Fibroblast of skin of scalp (primary cell): ENCODE measurements around the gene HSDL1.

Source experiments
- DNase-seq: peaks from one replicate; pipeline ENCODE4 v3.0.0-alpha.2; 2013

Gene HSDL1

DNA sequence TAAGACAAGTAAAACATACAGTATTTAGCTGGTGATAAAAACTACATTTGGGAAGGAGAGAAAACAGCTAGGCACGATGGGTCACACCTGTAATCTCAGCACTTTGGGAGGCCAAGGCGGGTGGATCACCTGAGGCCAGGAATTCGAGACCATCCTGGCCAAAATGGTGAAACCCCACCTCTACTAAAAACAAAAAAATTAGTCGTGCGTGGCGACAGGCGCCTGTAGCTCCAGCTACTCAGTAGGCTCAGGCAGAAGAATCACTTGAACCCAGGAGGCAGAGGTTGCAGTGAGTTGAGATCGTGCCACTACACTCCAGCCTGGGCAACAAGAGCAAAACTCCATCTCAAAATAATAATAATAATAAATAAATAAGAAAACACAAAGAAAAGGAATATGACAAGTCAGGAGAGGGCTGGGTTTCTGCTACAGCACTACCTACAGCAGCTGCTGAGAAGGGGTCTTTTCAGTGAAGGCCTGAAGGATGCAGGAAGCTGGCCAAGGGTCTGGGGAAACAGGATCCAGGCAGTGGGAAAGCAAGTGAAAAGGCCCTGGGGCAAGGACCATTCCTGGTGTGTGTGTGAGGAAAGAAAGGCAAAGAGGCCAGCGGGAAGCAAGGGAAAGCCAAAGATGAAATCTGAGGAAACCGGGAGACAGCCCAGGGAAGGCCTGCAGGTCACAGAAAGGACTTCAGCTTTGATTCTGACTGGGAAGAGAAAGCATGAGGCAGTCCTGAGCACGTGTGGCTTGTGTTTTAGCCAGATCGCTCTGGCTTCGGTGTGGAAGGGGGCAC, 38.8 kb downstream of the HSDL1 start:
- no peak for DNase-seq

DNA sequence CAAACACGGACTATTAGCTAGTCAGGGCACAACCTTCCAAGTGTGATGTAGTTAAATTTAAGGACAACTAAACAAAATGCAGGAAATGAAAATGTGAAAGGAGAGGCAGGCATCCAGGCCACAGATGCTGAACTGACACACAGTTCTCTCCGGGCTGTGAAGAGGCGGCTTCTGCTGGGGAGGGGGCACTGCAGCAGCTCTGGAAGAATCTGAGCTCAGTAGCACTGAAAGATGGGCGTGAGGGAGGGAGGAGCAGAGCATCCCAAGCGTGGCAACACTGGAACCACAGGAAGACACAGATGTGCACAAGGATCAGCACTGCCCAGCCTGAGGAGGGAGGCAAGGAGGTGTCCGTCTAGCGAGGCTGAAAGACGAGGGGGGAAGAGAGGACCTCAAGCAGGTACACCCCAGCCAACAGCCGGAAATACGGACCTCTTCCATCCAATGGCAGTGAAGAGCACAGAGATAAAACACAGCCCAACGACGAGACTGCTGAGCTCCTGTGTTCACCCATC, 39.6 kb downstream of the HSDL1 start:
- no peak for DNase-seq

DNA sequence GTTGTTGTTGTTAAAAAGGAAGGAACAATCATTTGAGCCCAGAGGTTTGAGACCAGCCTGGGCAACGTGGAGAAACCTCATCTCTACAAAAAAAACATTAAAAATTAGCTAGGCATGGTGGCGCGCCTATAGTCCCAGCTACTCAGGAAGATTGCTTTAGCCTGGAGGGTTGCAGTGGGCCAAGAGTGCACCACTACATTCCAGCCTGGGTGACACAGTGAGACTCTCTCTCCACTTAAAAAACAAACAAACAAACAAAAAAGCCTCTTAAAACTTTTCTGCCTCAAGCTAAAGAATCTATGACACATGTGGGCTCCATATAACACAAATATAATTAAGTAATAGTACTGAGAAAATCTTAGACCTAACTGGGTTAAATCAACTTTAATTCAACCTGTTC, 40.7 kb downstream of the HSDL1 start:
- no peak for DNase-seq

DNA sequence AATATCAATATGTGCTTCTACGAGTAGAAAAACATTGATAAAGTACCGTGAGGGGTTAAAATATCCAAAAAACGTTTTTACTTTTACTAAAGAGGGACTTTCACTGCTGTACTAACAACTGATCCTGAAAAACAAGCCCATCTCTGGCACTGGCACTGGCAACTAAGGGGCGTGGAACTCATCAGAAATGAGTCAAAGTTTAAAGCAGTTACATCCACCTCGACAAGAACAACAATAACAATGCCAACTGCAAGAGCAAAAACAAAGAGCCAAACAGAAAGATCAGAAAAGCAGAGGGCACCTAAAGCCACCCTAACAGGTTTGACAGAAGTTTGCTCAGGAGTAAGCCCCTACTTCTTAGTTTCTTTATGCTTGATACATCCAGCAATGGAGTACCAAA, 41.3 kb downstream of the HSDL1 start:
- DNase-seq = no peak

DNA sequence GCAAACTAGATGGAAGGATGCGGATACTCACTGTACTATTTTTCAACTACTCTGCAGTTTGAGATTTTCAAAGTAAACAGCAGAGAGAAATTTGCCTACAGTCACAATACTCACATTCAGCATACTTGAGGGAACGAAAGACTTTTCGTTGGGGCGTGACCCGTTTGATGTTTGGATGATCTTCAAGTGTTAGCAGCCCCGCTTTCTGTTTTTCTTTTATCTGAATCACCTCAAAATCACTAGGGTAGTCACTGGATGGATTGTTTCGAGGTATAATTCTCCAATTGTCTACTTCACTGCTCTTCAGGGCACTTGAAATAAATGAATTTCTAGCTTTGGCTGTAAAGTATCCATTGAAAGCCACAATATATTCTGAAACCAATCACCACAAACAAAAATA, 46.0 kb downstream of the HSDL1 start:
- no peak for DNase-seq

DNA sequence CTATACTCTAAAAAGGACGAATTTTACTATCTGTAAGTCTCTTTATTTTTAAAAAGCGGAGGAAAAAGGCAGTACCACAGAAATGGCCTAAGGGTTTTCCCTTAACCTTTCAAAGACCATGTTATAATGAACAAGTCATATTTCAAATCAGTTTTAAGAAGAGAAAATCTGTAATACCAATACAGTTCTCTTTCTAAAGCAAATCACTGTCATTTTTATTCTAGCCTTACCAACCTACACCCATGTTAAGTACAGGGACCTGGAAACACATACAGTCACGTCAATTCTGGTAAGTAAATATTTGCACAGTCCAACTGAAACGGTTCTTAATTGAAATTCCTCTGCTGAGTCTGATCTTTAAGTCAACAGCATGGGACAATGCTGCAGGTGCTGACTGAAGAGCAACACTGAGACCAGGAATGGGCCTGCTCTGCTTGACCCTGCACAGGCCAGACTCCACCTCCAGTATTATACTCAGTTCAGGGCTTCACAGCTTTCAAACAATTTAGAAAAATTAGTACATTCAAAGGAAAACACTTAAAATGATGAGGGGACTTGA, 48.5 kb downstream of the HSDL1 start:
- DNase-seq = no peak

DNA sequence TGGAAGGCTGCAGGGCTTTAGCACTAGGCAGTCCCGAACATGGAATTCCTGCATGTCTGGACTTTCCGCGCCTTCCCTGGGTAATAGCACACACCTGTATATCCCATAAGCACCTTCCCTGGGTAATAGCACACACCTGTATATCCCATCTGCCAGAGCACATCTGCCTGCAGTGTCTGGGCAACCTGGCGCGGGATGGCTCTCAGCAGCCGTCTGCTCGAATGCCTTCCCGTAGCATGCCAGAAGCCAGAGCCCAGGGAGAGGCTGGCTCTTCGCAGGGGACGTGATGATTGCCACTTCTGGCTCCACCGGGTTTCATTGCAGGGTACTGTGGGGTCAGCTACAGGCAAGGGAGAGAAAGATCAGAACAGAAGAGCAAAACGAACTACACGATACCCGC, 49.5 kb downstream of the HSDL1 start:
- DNase-seq = no peak

DNA sequence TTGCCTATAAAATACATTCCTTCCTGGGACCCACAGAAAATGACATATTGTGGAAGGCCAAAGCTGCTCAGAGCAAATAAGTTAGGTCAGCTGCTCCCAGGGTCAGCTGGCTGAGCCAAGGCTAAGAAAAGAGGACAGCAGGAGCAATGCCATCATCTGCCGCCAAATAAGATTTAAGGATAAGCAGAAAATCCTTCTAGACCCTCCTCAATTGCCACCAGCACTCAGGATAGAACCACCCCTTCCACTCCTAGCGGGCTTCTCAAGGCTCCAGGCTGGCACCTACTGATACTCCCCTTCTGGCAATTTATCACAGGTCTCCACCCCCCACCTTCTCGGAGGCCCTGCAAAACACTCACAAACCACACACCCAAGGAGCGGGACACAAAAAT, 51.1 kb downstream of the HSDL1 start:
- DNase-seq = no peak

DNA sequence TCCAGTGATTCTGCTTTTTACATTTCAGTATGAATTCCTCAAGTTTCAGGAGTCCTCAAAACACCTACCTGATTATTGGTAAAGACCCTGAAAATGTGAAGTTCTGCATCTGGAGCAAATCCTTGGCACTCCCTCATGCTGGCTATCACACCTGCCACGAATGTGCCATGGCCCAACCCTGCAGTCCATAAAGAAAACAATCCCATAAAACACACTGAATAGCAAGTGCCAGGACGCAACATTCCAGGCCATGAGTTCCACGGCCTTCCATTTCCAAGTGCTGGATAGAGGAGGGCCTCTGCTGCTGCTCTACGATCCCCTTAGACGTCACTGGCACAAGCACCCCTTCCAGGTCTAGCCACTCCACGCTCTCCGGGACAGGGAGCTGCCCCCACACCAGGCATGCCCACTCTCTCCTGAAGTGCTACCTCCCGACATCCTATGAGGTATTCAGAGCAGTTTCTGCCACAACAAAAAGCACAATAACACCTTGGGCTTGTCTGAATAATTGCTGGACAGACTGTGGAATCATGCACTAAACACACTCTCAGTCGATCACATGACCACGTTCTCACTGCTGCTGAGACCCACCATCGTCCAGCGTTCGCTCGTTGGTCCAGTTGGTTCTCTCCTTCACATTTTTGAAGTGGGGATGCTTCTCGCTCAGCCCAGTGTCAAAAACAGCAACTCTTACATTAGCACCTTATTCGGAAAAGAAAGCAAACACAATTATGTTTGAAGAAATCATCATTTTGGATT, 51.7 kb downstream of the HSDL1 start:
- no peak for DNase-seq

DNA sequence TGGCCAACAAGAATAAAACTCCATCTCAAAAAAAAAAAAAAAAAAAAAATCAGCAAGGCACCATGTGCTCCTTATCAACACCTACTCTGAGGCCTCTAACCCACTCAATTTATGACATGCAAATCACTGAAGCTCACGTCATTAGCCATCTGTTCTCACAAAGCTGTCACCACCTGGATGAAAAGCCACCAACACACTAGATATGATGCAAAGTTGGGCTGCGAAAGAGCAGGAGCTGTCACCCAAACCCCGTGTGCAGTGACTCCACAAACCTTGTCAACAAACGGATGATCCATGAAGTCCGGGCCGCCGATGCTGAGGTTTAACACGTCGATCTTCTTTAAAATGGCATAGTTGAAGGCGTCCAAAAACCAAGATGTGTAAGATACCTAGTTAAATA, 53.5 kb downstream of the HSDL1 start:
- DNase-seq = no peak

DNA sequence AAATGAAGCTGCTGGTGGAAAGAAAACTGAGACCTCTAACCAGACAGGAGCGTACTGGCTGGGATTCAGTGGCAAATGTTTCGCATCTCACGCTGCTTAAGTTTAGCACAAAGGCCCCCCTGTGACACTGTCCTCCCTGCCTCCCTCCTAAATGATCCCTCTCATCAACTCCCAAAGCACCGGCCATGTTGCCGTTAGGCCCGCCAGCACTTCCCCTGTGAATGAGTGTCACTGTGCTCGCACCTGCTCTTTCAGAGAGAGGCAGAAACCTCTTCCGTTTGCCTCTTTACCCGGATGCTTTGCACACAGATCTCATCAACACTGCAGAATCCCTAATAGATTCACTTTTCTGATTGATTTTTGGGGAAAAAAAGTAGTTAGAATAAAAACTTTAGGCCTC, 54.8 kb downstream of the HSDL1 start:
- DNase-seq = no peak

DNA sequence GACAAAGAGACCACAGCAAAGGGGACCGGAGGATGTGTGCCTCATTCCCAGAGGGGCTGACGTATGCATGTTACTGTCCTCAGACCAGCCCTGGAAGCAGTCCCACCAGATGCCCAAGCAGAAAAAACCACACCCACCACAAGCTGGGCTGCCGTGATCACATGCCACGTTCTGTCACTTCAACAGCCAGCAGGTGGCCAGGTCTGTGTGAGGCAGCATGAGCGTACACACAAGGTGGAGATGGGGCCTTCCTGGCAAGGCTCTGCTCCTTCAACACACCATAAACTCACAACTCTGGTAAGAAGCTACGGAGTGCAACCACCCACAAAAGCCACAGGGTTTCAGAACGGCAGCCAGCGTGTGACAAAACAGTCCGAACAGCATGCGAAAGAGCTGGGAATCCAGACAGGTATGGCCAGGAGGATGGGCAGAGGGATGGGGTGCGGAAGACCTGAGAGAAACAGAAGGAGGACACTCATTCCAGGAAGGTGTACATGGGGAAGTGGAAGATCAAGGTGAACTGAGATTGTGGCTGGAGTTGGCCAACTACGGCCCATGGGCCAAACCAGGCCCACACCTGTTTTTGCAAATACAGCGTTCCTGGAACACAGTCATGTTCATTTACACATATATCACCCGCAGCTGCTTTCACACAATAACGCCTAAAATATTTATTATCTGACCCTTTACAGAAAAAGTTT, 56.1 kb downstream of the HSDL1 start:
- DNase-seq = no peak

DNA sequence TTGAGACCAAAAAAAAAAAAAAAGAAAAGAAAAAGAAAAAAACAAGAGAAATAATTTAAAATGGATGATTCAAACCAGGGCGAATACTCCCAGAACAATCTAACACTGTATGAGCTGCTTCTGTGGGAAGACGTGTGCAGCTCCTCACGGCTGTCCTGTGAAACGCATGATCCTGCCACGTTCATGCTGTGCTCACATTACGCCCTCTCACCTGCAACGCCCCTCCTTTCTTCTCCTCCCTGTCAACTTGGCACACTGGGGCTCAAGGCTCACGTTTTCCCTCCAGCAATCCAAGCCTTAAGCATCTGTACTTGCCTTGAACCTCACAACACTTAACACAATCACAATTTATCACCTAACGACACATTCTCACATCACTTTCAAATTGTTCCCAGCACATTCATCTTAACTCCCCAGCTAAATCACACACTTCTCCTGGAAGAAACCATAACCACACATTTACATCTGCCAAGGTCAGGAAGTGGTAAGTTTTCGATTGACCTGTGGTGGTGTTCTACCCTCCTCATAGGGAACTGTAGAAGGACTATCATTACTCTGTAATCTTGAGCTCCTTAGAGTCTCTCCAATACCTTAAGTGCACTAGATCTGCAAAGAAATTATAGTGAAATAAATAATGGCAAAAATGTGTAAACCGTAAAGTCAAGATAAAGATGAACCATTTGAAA, 57.4 kb downstream of the HSDL1 start:
- DNase-seq = no peak

DNA sequence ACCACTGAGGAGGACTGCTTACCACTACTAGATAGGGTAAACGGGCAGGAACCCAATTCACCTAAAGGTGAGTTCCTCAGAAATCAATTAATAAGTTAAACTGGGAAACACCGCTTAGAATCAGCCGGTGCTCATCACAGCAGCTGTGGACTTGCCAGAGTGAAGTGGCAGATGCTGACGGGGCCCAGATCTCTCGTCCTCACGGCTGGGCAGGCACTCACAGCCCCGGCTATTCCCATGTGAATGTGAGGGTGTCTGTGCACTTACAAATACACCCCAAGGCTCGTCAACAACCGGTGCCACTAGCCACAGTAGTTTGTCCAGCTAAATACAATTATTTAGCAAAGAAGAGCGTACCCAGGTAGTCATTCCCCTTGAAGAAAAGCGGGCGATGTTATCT, 58.0 kb downstream of the HSDL1 start:
- DNase-seq = no peak

DNA sequence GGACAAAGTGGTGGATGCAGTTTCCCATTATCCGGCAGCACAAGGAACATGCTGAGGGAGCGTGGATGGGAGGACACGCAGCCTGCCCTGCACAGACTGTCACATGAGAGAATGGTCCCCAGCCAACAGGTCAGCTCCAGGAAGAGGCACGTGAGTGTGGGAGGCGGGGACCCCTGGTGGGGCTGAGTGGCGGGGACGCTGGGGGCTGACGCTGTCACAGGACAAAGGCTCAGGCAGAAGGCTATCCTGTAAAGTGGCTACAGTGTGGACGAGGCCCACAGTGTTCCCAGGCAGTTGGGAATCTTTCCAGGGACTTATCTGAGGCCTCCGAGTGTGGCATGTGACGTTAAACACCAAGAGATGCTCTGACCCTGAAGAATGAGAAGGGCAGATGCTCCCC, 58.6 kb downstream of the HSDL1 start:
- DNase-seq = no peak

DNA sequence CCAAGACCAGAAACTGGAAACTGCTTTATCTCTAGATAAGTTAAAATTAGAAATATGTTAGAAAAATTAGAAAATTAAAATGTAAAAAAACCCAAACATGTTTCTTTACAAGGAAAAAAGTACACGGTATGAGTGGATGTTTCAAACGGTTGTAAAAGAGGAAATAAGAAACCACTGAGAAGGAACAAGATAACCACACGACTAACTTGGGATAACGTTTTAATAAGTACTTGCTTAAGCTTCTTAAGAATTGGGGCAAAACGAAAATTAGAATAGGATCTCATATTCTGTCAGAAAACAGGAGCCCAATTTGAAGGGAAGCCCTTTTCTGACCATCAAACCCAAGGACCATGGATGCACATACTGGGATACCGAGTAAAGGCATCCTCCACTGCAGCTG, 59.2 kb downstream of the HSDL1 start:
- no peak for DNase-seq

DNA sequence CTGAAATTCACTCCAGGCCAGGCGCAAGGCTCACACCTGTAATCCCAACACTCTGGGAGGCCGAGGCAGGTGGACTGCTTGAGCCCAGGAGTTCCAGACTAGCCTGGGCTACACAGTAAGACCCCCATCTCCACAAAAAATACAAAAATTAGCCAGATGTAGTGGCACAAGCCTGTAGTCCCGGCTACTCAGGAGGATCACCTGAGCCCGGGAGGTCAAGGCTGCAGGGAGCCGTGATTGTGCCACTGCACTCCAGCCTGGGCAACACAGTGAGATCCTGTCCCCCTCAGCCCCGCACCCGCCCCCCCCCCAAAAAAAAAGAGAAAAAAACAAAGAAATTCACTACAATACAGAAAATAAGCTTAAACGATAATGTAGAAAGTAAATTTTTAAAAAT, 59.7 kb downstream of the HSDL1 start:
- no peak for DNase-seq

DNA sequence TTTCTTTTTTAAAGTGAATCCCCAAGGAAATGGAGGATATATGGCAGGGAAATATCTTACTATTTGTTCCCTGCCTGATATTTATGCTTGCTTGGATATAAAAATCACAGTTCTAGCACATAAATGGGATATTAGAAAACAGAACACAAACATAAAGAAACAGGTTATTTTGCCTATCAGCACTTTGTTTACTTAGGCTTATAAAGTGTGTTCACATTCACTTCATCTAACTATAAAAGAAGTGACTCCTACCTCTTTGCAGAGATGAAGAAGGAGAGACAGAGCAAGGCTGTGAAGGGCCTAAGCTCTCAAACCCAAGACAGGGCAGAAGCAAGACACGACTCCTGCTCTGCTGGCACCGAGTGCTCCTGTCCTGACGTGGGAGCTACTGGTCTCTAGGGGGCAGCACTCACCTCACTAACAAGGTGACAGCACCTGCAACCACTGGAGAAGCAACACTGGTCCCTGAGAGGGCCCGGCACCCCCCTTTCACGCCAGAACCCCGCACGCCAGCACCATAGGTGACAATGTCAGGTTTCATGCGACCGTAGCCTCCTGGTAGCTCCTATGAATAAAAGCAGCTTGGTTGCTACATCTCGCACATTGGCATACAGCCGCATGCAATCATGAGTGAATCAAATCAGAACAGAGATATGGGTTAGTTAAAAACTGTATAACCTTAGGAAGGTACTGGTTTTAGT, 60.3 kb downstream of the HSDL1 start:
- peak; percentile 46 for DNase-seq

DNA sequence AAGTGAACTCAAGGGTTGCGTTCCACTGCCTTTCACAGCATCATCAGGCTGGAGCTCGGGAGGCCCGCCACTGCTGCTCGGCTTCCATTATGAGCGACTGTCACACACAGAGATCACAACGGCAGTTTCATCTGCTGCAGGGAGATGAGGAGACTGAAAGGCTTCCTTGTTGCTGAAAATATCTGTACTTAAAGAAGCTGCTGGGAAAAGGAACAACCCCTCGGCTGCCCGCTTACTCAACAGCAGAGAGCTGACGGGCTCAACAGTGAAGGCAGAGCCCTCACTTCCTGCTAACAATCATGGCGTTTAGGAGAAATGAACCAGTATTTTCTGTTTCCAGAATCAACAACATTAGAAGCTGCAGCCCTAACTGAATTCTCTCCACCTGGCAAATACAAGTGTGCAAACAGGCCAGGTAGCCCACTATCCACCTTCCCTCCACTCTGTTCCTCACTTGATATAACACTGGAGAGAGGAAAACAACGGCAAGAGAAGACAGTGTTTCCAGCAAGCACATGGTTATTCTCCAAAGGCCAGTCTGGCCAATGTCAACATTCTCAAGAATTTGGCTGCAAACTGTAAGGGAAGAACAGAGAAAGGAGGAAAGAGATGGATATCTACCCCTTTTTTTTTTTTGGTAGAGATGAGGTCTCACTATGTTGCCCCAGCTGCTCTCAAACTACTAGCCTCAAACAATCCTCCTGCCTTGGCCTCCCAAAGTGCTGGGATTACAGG, 62.0 kb downstream of the HSDL1 start:
- DNase-seq = no peak

DNA sequence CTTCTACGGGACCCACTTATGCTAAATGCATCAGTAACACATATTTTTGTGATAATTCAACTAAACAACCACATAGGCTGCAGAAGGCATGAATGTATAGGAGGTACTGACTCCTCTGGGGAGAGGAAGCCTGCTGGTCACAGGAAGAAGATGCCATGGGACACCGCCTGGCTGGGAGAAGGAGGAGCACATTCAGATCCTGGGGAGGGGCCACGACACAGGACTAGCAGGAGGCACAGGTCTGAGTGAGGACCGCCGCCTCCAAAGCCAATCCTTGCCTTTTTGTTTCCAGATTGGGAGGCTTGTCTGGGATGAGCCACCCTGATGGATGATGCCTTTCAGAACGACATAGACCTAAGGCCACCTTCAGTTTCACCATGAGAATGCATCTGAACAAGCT, 62.9 kb downstream of the HSDL1 start:
- no peak for DNase-seq

DNA sequence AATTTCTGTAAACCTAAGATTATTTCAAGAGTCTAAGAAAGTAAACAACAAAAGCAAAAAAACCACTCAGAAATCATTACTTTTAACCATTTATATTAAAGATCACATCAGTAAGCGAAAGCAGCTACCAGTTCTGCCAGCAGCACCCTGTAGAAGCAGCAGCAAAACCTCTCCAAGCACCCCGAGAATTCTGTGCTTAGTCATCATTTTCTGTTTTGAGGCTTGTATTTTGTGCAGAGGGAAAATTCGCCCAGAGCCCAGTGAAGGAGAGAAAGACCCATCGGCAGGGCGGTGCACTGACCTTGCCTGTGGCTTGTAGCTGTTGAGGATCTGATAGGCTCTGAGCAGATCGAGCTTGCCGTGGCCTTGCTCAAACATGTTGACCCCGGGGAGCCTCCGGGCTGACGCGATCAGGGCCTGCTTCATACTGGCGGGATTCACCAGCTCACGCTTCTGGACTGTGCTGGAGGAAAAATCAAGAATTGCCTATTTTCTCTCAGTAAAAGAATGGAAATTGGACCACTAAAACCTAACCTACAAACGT, 63.5 kb downstream of the HSDL1 start:
- DNase-seq = no peak
